ENCODE measurements around the gene PPP1R10. TPM values are rescaled to one million over a fixed set of nuclear protein-coding genes. Genes with fewer than 3 reads are reported as not detected.

PPP1R10 gene
- total RNA-seq, 1 donor from 2014 or later: 38.6 TPM

- H3K9ac ChIP-seq: no peak overlapping the region
- TF ChIP-seq, protein P1, sequence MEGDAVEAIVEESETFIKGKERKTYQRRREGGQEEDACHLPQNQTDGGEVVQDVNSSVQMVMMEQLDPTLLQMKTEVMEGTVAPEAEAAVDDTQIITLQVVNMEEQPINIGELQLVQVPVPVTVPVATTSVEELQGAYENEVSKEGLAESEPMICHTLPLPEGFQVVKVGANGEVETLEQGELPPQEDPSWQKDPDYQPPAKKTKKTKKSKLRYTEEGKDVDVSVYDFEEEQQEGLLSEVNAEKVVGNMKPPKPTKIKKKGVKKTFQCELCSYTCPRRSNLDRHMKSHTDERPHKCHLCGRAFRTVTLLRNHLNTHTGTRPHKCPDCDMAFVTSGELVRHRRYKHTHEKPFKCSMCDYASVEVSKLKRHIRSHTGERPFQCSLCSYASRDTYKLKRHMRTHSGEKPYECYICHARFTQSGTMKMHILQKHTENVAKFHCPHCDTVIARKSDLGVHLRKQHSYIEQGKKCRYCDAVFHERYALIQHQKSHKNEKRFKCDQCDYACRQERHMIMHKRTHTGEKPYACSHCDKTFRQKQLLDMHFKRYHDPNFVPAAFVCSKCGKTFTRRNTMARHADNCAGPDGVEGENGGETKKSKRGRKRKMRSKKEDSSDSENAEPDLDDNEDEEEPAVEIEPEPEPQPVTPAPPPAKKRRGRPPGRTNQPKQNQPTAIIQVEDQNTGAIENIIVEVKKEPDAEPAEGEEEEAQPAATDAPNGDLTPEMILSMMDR (IDR thresholded peaks at IDR 0.05): no peak
- TF ChIP-seq EZH2 (IDR thresholded peaks at IDR 0.05): no peak
- no peak for TF ChIP-seq EZH2phosphoT487 (IDR thresholded peaks at IDR 0.05)
- no peaks in the 10 kb centered on the region for H3K27me3 ChIP-seq
- Mint-ChIP-seq H3K4me3 (no peak overlapping the region), H3K27ac (no peak overlapping the region), H3K4me1 (peaks cover 16% of the 10 kb centered on the region), H3K9me3 (no peaks in the 10 kb centered on the region), H3K36me3 (peaks cover 24% of the 10 kb centered on the region), H3K27me3 (ENCODE audit: insufficient read depth, low read depth) (peaks cover 2% of the 10 kb centered on the region)
- H4K20me1 ChIP-seq (ENCODE audit: low read depth): peaks cover 20% of the 10 kb centered on the region
- H3K36me3 ChIP-seq: no peaks in the 10 kb centered on the region
- H3K4me1 ChIP-seq: peaks cover 10% of the 10 kb centered on the region
- peaks cover 15% of the 10 kb centered on the region for H3F3A ChIP-seq (ENCODE audit: low read depth)
- DNase-seq (ENCODE audit: low spot score): no peak
- no peak overlapping the region for H2AFZ ChIP-seq (replicated peaks)
- H3K9me3 ChIP-seq (ENCODE audit: low read depth): no peaks in the 10 kb centered on the region
- H3K27ac ChIP-seq: no peak overlapping the region
- no peak overlapping the region for H3K4me3 ChIP-seq
- no peak overlapping the region for H3K4me2 ChIP-seq
- H3K79me2 ChIP-seq (ENCODE audit: low read depth): peaks cover 27% of the 10 kb centered on the region
These were observed 26.6 kb upstream of the PPP1R10 start for GRCh38 chr6:30643656-30644055.

DNA sequence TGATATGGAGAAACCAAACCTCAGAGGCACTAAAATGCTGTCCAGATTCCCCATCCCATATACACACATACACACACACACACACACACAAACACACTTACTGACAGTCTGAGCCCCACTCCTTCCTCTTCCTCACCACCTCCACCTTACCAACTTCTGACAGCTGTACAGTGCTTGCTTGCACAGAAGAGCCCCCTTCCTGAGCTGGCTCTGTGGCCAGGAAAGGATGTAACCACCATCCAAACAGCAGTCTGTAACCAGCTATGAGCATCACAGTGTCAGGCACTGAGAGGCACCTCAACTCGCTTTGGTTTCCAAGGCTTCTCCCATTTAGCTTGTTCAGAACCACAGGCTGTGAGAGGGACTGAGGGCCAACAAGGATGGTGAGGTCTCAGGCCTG is 24.0 kb upstream of the PPP1R10 start:
- no peak overlapping the region for H3K27ac Mint-ChIP-seq
- H3K9ac ChIP-seq: no peak overlapping the region

GRCh38 chr6:30640481-30640880 is 23.4 kb upstream of the PPP1R10 start:
- Histone ChIP-seq H3K4me1 (no peaks in the 10 kb centered on the region), H3K27ac (no peak overlapping the region), H4K20me1 (ENCODE audit: low read depth) (peaks cover 8% of the 10 kb centered on the region), H3K4me2 (no peak overlapping the region), H3K9ac (no peak overlapping the region), H3K9me3 (ENCODE audit: low read depth) (no peaks in the 10 kb centered on the region), H3K27me3 (no peaks in the 10 kb centered on the region), H2AFZ (replicated peaks) (no peak overlapping the region), H3K79me2 (ENCODE audit: low read depth) (peaks cover 4% of the 10 kb centered on the region), H3F3A (ENCODE audit: low read depth) (peaks cover 6% of the 10 kb centered on the region), H3K36me3 (no peaks in the 10 kb centered on the region), H3K4me3 (no peak overlapping the region)
- Mint-ChIP-seq H3K4me3 (no peak overlapping the region), H3K9me3 (no peaks in the 10 kb centered on the region), H3K27ac (no peak overlapping the region), H3K27me3 (ENCODE audit: insufficient read depth, low read depth) (no peaks in the 10 kb centered on the region), H3K4me1 (no peaks in the 10 kb centered on the region), H3K36me3 (peaks cover 29% of the 10 kb centered on the region)
- DNase-seq (ENCODE audit: low spot score): no peak
- TF ChIP-seq EZH2phosphoT487 (IDR thresholded peaks at IDR 0.05): no peak
- no peak for TF ChIP-seq EZH2 (IDR thresholded peaks at IDR 0.05)
- TF ChIP-seq, protein P1 (IDR thresholded peaks at IDR 0.05): no peak

More for the DNA sequence above, 24.0 kb upstream of the PPP1R10 start:
- Histone ChIP-seq H3K4me3 (no peak overlapping the region), H3F3A (ENCODE audit: low read depth) (peaks cover 10% of the 10 kb centered on the region), H2AFZ (replicated peaks) (no peak overlapping the region), H3K4me1 (peaks cover under 1% of the 10 kb centered on the region), H3K36me3 (no peaks in the 10 kb centered on the region), H4K20me1 (ENCODE audit: low read depth) (peaks cover 13% of the 10 kb centered on the region), H3K4me2 (no peak overlapping the region), H3K27ac (no peak overlapping the region), H3K9me3 (ENCODE audit: low read depth) (no peaks in the 10 kb centered on the region), H3K79me2 (ENCODE audit: low read depth) (peaks cover 9% of the 10 kb centered on the region), H3K27me3 (no peaks in the 10 kb centered on the region)
- no peak overlapping the region for H3K4me3 Mint-ChIP-seq
- H3K27me3 Mint-ChIP-seq (ENCODE audit: insufficient read depth, low read depth): peaks cover 2% of the 10 kb centered on the region
- H3K36me3 Mint-ChIP-seq: peaks cover 29% of the 10 kb centered on the region
- H3K9me3 Mint-ChIP-seq: no peaks in the 10 kb centered on the region
- H3K4me1 Mint-ChIP-seq: peaks cover 4% of the 10 kb centered on the region
- TF ChIP-seq, protein P1 (IDR thresholded peaks at IDR 0.05): no peak
- TF ChIP-seq EZH2 (IDR thresholded peaks at IDR 0.05) (no peak), EZH2phosphoT487 (IDR thresholded peaks at IDR 0.05) (no peak)
- no peak for DNase-seq (ENCODE audit: low spot score)
